Tibial artery (tissue), 4 donors: ENCODE data around the gene NXPE4.

Source experiments
- DNase-seq, 2 donors: peaks; one replicate each; pipeline ENCODE4 v3.0.0-alpha.2; 2019
- H3K27ac ChIP-seq, 2 donors: fragments of 200-600 bp; sonication (generic) in 1 of 2; 1 replicate in 1 of 2; 2 replicates in 1 of 2; pipeline ENCODE4 v1.5.1; 2018 to 2019; ENCODE audit warnings: mild to moderate bottlenecking in 1 of 2
- H3K27me3 ChIP-seq, 2 donors: fragments of 200-600 bp; sonication (generic) in 1 of 2; one replicate each; pipeline versions ENCODE4 v1.5.1 to v1.6.0; 2016 to 2019
- H3K36me3 ChIP-seq, 3 donors: fragments of 200-600 bp; sonication (generic) in 2 of 3; one replicate each; pipeline ENCODE4 v1.5.1; 2016 to 2019; ENCODE audit warnings: mild to moderate bottlenecking in 2 of 3
- H3K4me1 ChIP-seq, 4 donors: fragments of 200-600 bp; sonication (generic) in 2 of 4; 1 replicate in 3 of 4; 2 replicates in 1 of 4; pipeline ENCODE4 v1.5.1; 2016 to 2019
- H3K4me3 ChIP-seq, 2 donors: fragments of 200-600 bp; sonication (generic) in 1 of 2; 1 replicate in 1 of 2; 2 replicates in 1 of 2; pipeline ENCODE4 v1.5.1; 2018 to 2019; ENCODE audit warnings: mild to moderate bottlenecking in 2 of 2
- H3K9me3 ChIP-seq, 3 donors: fragments of 200-600 bp; sonication (generic) in 1 of 3; one replicate each; pipeline ENCODE4 v1.5.1; 2016 to 2019
- intact Hi-C: fragments of 100-400 bp; cut with DNase I; formaldehyde crosslinking; loops from one replicate; pipeline ENCODE4 v1.15.0; 2023; ENCODE audit warnings: low total_unique reads
- TF ChIP-seq, protein P1 (sequence below), 2 experiments: fragments of 200-600 bp in 1 of 2; fragments of 450-650 bp in 1 of 2; IDR thresholded peaks; one replicate each; pipeline ENCODE4 v1.5.1; 2017 to 2019; ENCODE audit warnings: antibody characterized with exemption in 2 of 2, mild to moderate bottlenecking in 1 of 2, moderate library complexity in 1 of 2

The NXPE4 gene

GRCh38 chr11:114562166-114562916 is 33.2 kb downstream of the NXPE4 start:
- Histone ChIP-seq H3K27ac (no peak overlapping the region), H3K4me1 (no peaks in the 10 kb centered on the region), H3K9me3 (no peaks in the 10 kb centered on the region), H3K36me3 (no peaks in the 10 kb centered on the region), H3K27me3 (no peaks in the 10 kb centered on the region), H3K4me3 (no peak overlapping the region)
- no peak for DNase-seq
- intact Hi-C loops = no loop called here
- TF ChIP-seq, protein P1, sequence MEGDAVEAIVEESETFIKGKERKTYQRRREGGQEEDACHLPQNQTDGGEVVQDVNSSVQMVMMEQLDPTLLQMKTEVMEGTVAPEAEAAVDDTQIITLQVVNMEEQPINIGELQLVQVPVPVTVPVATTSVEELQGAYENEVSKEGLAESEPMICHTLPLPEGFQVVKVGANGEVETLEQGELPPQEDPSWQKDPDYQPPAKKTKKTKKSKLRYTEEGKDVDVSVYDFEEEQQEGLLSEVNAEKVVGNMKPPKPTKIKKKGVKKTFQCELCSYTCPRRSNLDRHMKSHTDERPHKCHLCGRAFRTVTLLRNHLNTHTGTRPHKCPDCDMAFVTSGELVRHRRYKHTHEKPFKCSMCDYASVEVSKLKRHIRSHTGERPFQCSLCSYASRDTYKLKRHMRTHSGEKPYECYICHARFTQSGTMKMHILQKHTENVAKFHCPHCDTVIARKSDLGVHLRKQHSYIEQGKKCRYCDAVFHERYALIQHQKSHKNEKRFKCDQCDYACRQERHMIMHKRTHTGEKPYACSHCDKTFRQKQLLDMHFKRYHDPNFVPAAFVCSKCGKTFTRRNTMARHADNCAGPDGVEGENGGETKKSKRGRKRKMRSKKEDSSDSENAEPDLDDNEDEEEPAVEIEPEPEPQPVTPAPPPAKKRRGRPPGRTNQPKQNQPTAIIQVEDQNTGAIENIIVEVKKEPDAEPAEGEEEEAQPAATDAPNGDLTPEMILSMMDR (IDR thresholded peaks at IDR 0.05) = no peak

DNA sequence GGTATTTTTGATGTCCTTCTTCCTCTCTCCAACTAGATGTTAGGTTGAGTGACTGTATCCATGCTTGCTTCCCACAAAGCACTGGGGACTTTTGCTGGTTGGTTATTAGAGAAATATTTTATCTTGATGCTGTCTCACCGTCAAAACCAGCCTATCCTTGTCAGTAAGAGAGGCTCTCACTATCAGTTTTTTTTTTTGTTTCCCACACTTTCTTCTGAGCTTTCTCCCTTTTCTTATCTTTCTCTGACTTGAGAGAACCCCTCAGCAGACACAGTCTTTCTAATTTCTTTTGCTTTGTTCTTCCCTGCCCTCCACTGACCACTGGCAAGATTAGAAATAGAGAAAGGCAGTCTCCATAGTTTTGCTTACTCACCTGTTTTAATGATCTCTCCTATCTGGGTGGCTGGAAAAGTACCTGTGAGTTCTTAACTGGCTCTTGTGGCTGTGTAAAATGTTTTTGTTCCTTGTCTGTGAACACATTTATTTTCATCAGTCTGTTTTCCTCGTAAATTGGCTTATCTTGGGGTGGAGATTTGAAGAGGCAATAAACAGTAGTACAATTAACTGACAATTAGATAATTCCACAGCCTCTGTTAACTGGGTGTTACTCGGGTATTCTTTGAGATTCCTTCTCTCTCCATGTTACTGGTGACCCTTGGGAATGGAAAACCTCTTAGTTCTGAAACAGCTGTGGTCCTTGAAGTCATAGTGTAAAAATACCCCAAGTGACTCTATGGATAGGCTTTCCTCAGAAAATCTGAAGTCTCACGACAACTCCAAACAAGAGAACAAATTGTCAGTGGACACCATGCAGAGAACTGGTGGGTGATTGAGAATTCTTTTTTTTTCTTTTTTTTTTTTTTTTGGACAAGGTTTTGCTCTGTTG is 35.9 kb downstream of the NXPE4 start, which contains the start of gene NXPE1:
Gene NXPE1 (minus strand): TSS at position 457 of the 886 bp plus-strand sequence. CDS start 8,680 bp downstream, outside the sequence.
- H3K27ac ChIP-seq = no peak within 1 kb of the TSS
- no peaks in the 10 kb centered on the region for H3K27me3 ChIP-seq
- DNase-seq = no peak
- H3K9me3 ChIP-seq = no peaks in the 10 kb centered on the region
- H3K4me3 ChIP-seq = no peak within 1 kb of the TSS
- TF ChIP-seq, protein P1 (IDR thresholded peaks at IDR 0.05) = no peak
- no peaks in the 10 kb centered on the region for H3K4me1 ChIP-seq
- H3K36me3 ChIP-seq = no peaks in the 10 kb centered on the region
- intact Hi-C loops = no loop called here

DNA sequence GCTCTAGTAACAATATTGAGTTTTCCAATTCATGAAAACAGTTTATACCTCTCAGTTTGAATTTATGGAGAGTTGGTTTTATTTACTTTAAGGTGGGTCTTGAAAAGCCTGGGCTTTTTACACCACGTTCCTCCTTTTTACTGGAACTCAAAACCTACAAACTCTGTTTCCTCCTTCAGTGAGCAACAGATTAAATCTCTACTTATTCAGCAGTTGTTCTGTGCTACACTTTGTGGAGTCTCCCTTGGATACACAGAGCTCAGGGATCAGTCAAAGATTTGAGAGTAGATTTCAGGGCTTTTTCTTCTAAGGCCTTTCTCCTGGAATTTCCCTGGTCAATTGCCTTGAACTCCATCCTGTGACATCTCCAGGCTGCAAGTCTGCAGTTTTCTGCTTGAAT is 39.5 kb downstream of the NXPE4 start:
- H3K27ac ChIP-seq = no peak overlapping the region
- intact Hi-C loops = no loop called here
- TF ChIP-seq, protein P1 (IDR thresholded peaks at IDR 0.05) = no peak
- no peaks in the 10 kb centered on the region for H3K4me1 ChIP-seq
- no peaks in the 10 kb centered on the region for H3K36me3 ChIP-seq
- H3K27me3 ChIP-seq = no peaks in the 10 kb centered on the region
- no peak for DNase-seq
- H3K4me3 ChIP-seq = no peak overlapping the region
- no peaks in the 10 kb centered on the region for H3K9me3 ChIP-seq

DNA sequence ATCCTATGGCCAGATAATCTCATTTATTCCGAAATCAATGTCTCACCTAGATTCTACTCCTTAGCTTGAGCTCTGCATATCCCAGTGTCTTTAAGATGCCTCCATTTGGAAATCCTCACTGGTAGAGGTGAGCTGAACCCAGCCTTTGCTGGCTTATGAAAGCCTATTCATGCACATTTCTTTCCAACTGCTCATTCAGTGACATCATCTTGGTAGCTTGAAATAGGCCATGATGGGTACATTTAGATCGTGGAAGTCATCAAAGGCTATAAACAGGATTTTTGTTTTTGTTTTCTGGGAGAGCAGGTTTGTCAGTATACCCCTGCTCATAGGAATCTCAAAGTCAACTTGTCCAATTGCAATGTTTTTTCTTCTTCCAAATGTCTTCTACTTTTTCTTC is 41.9 kb downstream of the NXPE4 start:
- intact Hi-C loops = no loop called here
- DNase-seq = no peak
- H3K27me3 ChIP-seq = no peaks in the 10 kb centered on the region
- no peaks in the 10 kb centered on the region for H3K9me3 ChIP-seq
- H3K27ac ChIP-seq = no peak overlapping the region
- no peaks in the 10 kb centered on the region for H3K36me3 ChIP-seq
- TF ChIP-seq, protein P1 (IDR thresholded peaks at IDR 0.05) = no peak
- H3K4me1 ChIP-seq = no peaks in the 10 kb centered on the region
- no peak overlapping the region for H3K4me3 ChIP-seq

GRCh38 chr11:114551060-114551459 is 44.5 kb downstream of the NXPE4 start:
- H3K27me3 ChIP-seq = no peaks in the 10 kb centered on the region
- TF ChIP-seq, protein P1 (IDR thresholded peaks at IDR 0.05) = no peak
- intact Hi-C loops = no loop called here

More at GRCh38 chr11:114551060-114551459, 44.5 kb downstream of the NXPE4 start:
- H3K36me3 ChIP-seq = no peaks in the 10 kb centered on the region
- H3K27ac ChIP-seq = no peak overlapping the region
- DNase-seq = no peak
- H3K4me3 ChIP-seq = no peak overlapping the region
- H3K9me3 ChIP-seq = no peaks in the 10 kb centered on the region
- H3K4me1 ChIP-seq = no peaks in the 10 kb centered on the region
